Uterus (tissue), 2 donors: ENCODE measurements around the gene TWIST2.

Experiments
- POLR2A ChIP-seq, 2 donors: fragments of 450-650 bp; IDR thresholded peaks; one replicate each; pipeline ENCODE4 v1.6.1; 2016; ENCODE audit warnings: antibody characterized with exemption in 2 of 2, mild to moderate bottlenecking in 1 of 2, moderate library complexity in 1 of 2
- TF ChIP-seq, protein P1 (sequence below), 4 experiments: fragments of 200-600 bp in 2 of 4; fragments of 450-650 bp in 2 of 4; sonication (generic) in 2 of 4; IDR thresholded peaks; one replicate each; pipeline ENCODE4 v1.5.1; 2016 to 2019; ENCODE audit warnings: antibody characterized with exemption in 4 of 4, mild to moderate bottlenecking in 2 of 4, moderate library complexity in 1 of 4

DNA sequence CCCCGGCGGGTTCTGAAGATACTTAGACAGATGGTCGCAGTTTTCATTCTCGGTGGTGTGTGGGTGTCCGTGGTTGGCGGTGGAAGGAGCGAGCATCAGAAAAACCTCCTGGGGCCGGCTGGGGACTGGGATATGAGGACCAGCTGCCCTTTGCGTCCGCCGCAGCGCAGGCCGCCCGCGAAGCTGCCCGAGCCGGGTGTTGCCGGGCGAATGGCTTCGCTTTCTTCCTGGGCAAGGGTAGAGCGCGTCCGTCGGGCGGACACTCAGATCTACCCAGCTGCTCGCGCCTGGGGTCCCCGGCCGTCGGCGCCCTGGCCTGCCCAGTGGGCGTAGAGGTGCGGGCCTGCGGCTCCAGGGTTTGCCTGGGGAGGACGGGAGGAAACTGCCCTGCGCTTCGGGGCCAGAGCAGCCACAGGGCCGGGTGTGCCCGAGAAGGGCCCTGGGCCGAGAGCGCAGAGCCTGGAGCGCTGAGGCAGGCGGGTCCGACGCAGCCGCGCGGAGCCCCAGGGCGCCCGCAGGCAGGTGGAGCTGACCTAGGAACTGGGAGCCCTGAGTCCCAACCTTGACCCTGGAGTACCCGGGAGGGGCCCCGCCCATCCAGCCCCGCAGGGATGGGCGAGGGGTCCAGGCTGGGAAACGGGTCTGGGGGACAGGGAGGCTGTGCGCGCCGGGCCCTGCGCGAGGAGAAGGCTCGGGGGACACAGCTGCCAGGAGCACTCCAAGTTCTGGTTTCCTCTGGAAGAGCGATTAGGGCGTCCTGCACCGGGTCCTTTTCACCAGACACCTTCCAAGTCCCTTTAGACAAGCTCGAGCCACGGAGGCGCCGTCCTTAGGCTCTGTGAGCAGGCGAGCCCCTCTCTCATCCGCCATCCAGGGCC is 1.3 kb downstream of the TWIST2 start:
- TF ChIP-seq, protein P1, sequence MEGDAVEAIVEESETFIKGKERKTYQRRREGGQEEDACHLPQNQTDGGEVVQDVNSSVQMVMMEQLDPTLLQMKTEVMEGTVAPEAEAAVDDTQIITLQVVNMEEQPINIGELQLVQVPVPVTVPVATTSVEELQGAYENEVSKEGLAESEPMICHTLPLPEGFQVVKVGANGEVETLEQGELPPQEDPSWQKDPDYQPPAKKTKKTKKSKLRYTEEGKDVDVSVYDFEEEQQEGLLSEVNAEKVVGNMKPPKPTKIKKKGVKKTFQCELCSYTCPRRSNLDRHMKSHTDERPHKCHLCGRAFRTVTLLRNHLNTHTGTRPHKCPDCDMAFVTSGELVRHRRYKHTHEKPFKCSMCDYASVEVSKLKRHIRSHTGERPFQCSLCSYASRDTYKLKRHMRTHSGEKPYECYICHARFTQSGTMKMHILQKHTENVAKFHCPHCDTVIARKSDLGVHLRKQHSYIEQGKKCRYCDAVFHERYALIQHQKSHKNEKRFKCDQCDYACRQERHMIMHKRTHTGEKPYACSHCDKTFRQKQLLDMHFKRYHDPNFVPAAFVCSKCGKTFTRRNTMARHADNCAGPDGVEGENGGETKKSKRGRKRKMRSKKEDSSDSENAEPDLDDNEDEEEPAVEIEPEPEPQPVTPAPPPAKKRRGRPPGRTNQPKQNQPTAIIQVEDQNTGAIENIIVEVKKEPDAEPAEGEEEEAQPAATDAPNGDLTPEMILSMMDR (IDR thresholded peaks at IDR 0.05) = no peak
- TF ChIP-seq POLR2A (IDR thresholded peaks at IDR 0.05) = no peak
